HCT116 (cell line): ENCODE data around the gene CRIM1.

Experiments used
- CTCF ChIP-seq, 3 experiments: fragments of 200-600 bp in 1 of 3; sonication (generic) in 1 of 3; IDR thresholded peaks in 2 of 3; conservative IDR thresholded peaks in 1 of 3; 2 replicates each; pipeline ENCODE4 v1.5.1; 2012 to 2017; ENCODE audit warnings: low read depth in 2 of 3, low read length in 2 of 3, antibody characterized with exemption in 1 of 3, borderline replicate concordance in 1 of 3, control low read depth in 1 of 3, mild to moderate bottlenecking in 1 of 3, mixed read lengths in 1 of 3, mixed run types in 1 of 3, moderate library complexity in 1 of 3; ENCODE audit not compliant: insufficient read depth in 1 of 3
- EZH2 ChIP-seq: fragments of 200-600 bp; sonication (generic); IDR thresholded peaks from 2 replicates; pipeline ENCODE4 v1.6.1; 2017; ENCODE audit warnings: antibody characterized with exemption, mixed run types
- POLR2A ChIP-seq: IDR thresholded peaks from 2 replicates; pipeline ENCODE4 v1.7.0; 2011; ENCODE audit warnings: borderline replicate concordance; ENCODE audit not compliant: insufficient read depth, insufficient read length; ENCODE audit errors: extremely low read depth
- POLR2AphosphoS5 ChIP-seq: IDR thresholded peaks from 2 replicates; pipeline ENCODE4 v1.6.1; 2011; ENCODE audit warnings: mild to moderate bottlenecking, low read depth, low read length, moderate library complexity
- REST ChIP-seq: IDR thresholded peaks from 2 replicates; pipeline ENCODE4 v1.6.1; 2012; ENCODE audit warnings: low read depth
- YY1 ChIP-seq: IDR thresholded peaks from 2 replicates; pipeline ENCODE4 v1.6.1; 2011; ENCODE audit warnings: low read length, low read depth, moderate library complexity, mild to moderate bottlenecking; ENCODE audit not compliant: insufficient replicate concordance; ENCODE audit errors: extremely low read depth
- ZFX ChIP-seq: fragments of 450-650 bp; IDR thresholded peaks from 2 replicates; pipeline ENCODE4 v1.6.1; 2017

- TF ChIP-seq REST (no peak), YY1 (no peak), EZH2 (no peak), POLR2AphosphoS5 (no peak), CTCF (IDR thresholded peaks at IDR 0.05 in 2 of 3, conservative IDR thresholded peaks at IDR 0.05 in 1 of 3; ENCODE audit: borderline replicate concordance in 1 of 3, insufficient read depth in 1 of 3, low read depth in 2 of 3, low read length in 2 of 3) (no peak), POLR2A (no peak), ZFX (no peak)
Measured at GRCh38 chr2:36570416-36570815, 214.8 kb downstream of the CRIM1 start.
